C4-2B (cell line): Measurements from ENCODE around the gene OR8B12.
"Not testable (repeated sequence)": the region's sequence is repeated elsewhere in the genome, so short reads cannot be mapped to it uniquely, and the experiment has no call there.

Experiments used
- CTCF ChIP-seq: fragments of 450-650 bp; conservative IDR thresholded peaks from 2 replicates; pipeline ENCODE4 v1.5.1; 2017; ENCODE audit warnings: mild to moderate bottlenecking
- ZFX ChIP-seq: fragments of 450-650 bp; IDR thresholded peaks from 2 replicates; pipeline ENCODE4 v1.6.1; 2017

GRCh38 chr11:124514675-124515074 is 28.8 kb downstream of the OR8B12 start:
- not testable (repeated sequence) for TF ChIP-seq CTCF, ZFX
